NOMO-1 (cell line): ENCODE measurements around the gene HSPA2.
"Not testable (repeated sequence)": the region's sequence is repeated elsewhere in the genome, so short reads cannot be mapped to it uniquely, and the experiment has no call there.

Experiments
- DNase-seq, 2 experiments: peaks; one replicate each; lab custom pipeline; 2025; ENCODE audit not compliant: unreplicated experiment in 2 of 2; lab: John Stamatoyannopoulos, UW

The HSPA2 gene

GRCh38 chr14:64558216-64558615 lies 17.7 kb downstream of the HSPA2 start:
- not testable (repeated sequence) for DNase-seq

- DNase-seq, result no peak
Measured at GRCh38 chr14:64561631-64562030, 21.1 kb downstream of the HSPA2 start.

GRCh38 chr14:64562436-64562835 lies 21.9 kb downstream of the HSPA2 start:
- no peak for DNase-seq

GRCh38 chr14:64563696-64564095 lies 23.2 kb downstream of the HSPA2 start:
- no peak for DNase-seq

GRCh38 chr14:64566651-64567122 lies 26.1 kb downstream of the HSPA2 start:
- DNase-seq, result peak in 1 of 2 experiments; percentile 3

- DNase-seq, result peak; percentile 27 to 59
Measured at GRCh38 chr14:64569138-64569631, 28.6 kb downstream of the HSPA2 start.

DNA sequence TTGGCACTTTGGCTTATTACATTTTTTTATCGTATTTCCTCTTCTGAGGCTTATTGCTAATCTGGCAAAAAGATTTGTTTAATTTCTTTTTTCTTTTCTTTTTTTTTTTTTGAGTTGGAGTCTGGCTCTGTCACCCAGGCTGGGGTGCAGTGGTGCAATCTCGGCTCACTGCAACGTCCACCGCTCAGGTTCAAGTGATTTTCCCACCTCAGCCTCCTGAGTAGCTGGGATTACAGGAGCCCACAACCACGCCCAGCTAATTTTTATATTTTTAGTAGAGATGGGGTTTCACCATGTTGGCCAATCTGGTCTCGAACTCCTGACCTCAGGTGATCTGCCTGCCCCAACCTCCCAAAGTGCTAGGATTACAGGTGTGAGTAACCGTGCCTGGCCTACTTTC lies 29.1 kb downstream of the HSPA2 start:
- not testable (repeated sequence) for DNase-seq

- no peak for DNase-seq
Measured at GRCh38 chr14:64572386-64573104, 32.0 kb downstream of the HSPA2 start.

DNA sequence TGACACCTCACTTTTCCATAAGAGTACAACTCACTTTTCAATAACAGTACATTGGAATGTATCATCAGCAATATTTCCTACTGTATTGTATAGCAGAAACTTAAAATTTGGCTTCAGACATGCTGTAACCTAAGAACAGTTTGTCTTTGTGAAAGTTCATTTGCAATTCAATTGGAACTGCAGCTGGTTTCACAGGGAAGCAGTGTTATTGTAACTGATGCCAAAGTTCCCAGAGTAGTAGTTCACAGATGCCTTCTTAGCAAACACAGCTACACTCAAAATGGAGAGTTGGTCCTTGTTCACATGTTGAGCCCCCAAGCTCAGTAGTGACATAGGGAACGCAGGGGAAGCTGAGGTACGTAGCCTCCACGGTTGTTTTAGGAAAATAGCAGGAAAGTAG lies 32.6 kb downstream of the HSPA2 start:
- DNase-seq, result no peak

DNA sequence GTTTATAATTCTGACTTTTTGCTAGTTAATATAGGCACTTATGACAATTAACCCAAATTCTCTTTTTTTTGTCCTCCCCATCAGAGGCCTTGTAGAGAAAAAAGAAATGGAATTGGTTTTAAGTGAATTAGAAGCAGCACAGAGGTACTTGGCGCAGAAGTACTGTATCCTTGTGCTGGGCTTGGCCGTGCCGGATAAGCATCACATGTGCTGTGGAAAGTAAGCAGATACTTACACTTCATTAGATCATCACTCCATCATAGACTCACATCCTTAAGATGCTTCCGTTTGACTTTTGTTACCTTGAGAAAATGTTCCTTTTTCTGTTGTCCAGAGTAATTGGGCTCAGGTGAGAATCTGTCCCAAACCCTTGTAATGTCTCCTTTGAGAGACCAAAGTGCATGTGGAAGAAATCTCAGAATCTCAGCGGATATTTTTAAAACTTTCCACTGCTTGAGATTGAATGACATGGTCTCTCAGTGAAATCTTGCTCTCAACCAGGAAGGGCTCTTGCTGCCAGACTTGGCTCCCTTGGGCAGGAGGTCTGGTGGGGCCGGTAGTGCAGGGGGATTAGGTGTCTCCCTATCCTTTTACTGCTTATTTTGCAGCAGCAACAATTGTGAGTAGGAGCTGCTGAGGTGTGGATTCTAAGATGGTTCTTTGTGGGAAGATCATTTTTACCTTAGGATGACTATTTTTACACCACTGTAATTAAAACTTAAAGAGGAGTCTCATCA lies 34.0 kb downstream of the HSPA2 start:
- DNase-seq, result no peak

GRCh38 chr14:64577211-64577610 lies 36.7 kb downstream of the HSPA2 start:
- DNase-seq, result no peak

GRCh38 chr14:64580467-64580866 lies 39.9 kb downstream of the HSPA2 start:
- no peak for DNase-seq

GRCh38 chr14:64581363-64581762 lies 40.8 kb downstream of the HSPA2 start:
- no peak for DNase-seq

DNA sequence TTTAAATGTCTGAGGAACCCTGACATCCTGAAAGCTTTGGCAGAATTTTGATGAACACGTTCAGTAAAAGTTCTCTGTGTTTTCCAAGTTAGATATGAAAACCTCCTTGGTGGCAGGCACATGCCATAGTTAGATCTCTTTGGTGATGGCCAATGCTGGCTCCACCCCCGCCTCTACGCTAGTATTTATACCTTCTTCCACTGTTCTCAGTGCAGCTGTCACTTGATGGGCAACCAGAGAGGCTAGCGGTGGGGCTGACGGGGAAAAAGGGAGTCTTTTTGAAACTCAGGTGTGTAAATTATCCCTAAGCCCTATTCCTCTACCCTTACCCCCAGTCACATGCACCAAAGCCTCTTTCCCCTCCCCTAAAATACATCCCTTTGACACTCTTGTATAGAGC lies 41.3 kb downstream of the HSPA2 start:
- no peak for DNase-seq

DNA sequence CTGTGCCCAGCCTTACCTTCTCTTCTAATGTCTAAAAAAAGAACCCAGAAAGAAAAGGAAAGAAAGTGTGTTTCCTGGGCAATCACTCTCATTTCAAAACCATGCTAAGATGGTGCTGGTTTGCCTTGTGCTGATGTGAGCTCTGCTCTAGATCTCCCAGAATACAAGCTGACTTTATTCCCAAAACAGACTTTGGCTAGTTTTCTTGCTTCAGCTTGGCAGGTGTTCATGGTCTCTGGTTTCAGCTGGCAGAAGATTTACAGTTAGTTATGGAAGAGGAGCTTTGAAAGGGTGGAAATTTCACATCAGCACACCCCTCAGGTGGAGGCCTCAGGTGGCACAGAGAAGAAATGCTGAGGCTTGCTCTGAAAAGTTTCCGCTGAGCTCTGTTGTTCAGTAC lies 43.6 kb downstream of the HSPA2 start:
- no peak for DNase-seq

DNA sequence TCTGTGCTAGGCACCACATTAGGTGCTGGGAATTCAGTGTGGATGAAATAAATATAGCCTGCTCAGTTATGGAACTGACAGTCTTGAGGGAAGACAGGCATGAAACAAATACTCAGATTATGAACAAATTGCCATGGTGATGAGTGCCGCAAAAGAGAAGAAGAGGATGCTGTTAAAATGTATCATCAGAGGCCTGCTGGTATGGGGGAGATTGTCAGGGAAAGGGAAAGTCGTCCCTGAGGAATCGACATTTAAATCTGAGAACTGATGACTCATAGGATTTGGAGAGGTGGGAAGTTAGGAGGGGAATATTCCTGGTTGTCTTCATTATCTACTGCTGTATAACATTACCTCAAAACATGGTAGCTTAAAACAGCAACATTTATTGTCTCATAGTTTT lies 51.3 kb downstream of the HSPA2 start:
- no peak for DNase-seq
